ENCODE measurements around the gene PHETA2.

Gene PHETA2

DNA sequence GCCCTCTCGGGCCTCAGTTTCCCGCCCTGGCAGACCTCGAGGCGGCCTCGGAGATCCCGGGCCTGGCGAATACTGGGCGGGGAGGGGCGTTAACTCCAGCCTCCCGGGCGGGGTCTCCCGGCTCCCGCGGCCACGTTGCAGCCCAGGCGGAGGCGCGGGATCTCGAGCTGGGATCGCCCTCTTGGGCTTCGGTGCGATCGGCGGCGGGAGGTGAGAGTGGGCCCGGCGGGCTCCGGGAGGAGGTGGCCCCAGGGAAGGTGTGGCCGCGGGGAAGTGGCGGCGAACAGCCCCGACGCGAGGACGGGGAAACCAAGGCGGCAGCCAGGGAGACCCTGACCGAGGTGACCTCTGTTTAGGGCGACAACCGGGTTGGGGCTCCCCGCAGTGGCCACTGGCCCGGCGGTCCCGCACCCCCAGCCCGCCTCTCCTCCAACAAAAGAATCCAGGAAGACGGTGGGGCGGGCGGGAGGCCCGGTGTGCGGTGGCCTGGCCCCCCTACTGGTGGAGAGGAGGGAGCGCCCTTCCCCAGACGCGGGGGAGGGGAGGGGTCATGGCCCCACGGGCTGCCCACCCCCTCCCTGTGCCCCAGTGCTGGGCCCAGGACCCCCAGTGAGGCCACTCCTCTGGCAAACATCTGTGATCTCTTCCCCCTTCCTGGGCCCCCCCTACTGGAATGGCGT is at the start of gene PHETA2:
Gene PHETA2 (plus strand): TSS at position 117 of the 680 bp plus-strand sequence. CDS start 3,046 bp downstream, outside the sequence.
- no peak for DNase-seq

DNA sequence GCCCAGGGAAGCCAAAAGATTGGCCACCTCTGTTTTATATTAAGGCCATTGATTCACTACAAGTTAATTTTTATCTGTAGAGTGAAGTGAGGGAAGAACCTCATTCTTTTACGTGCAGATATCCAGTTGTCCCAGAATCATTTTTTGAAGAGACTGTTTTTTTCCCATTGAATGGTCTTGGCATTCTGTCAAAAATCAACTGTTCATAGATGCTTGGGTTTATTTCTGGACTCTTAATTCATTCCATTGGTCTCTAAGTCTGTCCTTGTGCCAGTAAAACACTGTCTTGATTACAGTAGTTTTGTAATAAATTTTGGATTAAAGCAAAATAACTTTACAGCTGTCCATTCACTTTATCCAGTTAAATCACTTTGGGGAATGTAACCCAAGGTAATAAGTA is 48.6 kb upstream of the PHETA2 start:
- DNase-seq = no peak

DNA sequence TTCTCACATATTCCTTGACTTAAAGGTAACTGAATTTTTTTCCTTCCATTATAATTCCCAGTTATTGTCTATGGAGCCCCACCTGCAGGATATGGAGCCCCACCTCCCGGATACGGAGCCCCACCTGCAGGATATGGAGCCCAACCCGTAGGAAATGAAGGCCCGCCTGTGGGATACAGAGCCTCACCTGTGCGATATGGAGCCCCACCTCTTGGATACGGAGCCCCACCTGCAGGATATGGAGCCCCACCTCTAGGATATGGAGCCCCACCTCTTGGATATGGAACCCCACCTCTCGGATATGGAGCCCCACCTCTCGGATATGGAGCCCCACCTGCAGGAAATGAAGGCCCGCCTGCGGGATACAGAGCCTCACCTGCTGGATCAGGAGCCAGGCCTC is 47.3 kb upstream of the PHETA2 start:
- DNase-seq = no peak

- DNase-seq = no peak
These were observed 40.5 kb upstream of the PHETA2 start for GRCh38 chr22:42033263-42034181.

DNA sequence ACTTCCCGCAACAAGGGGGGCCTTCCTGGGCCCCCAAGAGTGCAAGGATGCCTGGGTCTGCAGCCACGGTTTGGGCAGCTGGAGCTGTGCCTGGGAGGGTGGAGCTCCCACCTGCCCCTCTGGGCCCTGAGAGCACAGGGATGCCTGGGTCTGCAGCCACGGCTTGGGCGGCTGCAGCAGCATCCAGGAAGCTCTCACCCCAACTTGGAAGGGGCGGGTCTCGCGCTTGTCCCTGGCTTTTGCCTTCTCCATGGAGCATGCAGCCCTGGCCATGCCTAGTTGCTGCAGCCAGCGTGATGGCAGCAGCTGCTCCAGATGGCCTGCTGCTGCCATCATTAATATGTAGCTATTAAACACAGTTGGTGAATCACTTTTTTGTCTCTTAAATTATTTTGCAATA is 38.8 kb upstream of the PHETA2 start:
- DNase-seq = no peak

DNA sequence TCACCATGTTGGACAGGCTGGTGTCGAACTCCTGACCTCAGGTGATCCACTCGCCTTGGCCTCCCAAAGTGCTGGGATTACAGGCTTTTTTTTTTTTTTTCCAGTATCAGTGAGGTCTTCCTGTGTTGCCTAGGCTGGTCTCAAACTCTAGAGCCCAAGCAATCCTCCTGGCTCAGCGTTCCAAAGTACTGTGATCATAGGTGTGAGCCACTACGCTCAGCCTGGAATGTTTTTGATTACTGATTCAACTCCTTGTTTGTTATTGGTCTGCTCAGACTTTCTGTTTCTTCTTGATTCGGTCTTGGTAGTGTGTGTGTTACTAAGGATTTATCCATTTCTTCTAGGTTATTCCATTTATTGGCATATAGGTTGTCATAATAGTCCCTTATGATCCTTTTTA is 34.8 kb upstream of the PHETA2 start:
- no peak for DNase-seq

GRCh38 chr22:42041784-42042183 is 32.3 kb upstream of the PHETA2 start:
- DNase-seq = no peak

- DNase-seq = no peak
These were observed 23.3 kb upstream of the PHETA2 start for GRCh38 chr22:42050641-42051180.

DNA sequence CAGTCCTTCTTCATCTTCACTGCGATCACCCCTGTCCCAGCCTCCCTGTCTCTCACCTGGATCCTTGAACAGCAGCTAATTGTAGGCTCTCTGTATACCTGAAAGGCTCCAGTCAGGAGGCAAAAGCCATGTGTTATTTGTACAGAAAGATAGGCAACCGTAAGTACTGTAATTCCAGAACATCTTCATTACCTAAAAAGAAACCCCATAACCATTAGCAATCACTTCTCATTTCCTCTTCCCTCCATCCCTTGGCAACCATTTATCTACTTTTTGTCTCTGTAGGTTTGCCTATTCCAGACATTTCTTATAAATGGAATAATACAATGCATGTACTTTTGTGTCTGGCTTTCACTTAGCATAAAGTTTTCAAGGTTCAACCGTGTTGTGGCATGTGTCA is 21.3 kb upstream of the PHETA2 start:
- DNase-seq = no peak

DNA sequence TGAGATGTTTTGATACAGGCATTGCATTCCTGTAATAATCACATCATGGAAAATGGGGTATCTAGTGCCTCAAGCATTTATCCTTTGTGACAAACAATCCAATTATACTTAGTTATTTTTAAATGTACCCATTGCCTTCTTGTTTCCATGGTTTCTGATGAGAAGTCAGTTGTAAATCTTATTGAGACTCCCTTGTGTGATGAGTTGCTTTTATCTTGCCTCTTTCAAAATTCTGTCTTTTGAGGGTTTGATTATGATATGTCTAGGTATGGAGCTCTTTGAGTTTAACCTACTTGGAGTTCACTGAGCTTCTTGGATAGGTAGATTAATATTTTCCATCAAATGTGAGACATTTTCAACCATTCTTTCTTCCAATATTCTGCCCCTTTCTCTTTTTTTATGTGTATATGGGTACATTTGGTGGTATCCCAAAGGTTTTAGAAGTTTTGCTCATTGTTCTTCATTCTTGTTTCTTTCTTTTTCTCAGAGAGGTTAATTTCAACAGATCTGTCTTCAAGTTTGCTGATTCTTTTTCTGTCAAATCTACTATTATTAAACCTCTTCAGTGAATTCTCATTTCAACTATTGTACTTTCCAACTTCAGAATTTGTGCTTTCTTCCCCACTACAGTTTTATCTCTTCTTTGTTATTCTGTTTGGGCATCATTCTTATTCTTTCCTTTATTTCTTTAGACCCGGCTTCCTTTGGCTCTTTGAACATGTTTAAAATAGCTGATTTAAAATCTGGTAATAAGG is 17.1 kb upstream of the PHETA2 start:
- no peak for DNase-seq

DNA sequence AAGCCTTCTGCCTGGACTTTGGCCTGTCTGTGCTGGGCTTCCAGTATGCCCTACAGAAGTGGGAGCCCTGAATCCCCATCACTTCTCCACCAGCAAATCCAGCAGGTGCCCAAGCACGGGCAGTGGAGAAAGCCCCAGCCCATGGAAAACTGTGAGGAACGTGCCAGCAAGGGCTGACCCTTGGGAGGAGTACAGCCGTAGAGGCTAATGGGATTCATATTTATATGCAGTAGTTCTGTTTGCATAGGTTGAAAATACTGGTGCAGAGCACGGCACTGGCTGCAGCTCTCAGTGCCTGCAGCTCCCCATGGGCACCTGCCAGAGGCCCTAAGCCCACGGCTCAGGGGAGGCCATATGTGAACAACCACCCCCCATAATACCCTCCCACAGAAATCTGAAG is 13.6 kb upstream of the PHETA2 start:
- DNase-seq = no peak

- DNase-seq = no peak
These were observed 13.0 kb upstream of the PHETA2 start for GRCh38 chr22:42061041-42061440.

DNA sequence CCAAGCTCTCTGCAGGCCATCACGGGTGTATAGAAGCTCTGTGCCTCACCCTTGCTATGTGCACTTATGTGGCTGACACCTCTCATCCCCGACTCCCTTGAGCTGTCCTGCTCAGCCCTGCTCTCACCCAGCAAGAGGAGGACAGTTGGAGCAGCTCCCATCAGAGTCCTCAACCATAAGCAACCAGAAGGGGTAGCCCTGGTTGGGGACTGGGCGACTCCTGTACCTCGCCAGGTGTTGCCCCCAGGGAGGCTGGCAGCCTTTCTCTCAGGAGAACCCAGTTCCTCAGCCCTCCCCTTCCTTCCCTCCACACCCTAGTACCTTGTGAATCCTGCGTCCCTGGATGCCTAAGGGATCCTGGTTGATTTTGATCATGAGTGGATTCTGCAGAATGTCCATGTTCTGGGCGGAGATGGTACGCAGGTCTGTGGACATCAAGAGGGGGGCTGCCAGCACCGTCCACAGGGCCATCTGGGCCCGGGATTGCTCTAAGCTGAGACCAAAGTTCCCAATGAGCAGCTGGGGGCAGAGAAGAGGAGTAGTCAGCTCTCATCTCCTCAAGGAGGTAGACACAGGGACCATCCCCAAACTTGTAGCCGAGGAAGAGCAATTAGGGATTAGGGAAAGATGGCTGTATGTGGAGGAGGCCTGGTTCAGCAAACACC is 11.4 kb upstream of the PHETA2 start:
- DNase-seq = no peak

- no peak for DNase-seq
These were observed 9.4 kb upstream of the PHETA2 start for GRCh38 chr22:42064629-42065028.

DNA sequence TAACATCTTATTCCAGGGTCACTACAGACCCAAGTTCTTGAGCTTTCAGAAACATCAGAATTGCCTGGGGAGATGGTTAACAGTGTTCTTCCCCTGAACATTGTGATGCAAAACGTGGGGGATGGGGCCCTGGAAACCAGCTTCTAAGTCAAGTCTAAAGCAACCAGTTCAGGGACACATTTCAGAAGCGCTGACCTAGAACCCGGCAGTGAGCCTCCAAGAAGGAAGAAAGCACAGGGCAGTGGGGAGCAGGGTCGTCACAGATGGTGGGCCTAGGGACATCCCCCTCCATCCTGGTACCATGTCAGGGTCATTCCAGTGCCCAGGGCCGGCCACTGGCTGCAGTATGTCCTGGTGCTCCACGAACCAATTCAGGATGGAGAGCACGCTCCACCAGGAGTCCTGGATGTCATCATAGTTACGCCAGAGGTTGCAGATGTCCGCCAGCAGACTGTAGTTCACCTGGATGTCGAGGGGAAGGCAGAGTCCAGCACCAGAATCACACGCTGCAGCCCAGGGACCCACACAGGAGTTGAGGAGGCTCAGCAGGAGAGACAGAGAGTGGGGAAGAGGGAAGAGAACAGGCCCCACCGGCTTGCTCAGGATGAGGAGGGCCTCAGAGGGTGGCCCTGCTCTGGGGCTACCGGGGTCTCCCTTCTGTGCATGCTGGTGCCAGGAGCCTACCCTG is 8.5 kb upstream of the PHETA2 start:
- no peak for DNase-seq

GRCh38 chr22:42066126-42066761 is 7.8 kb upstream of the PHETA2 start:
- no peak for DNase-seq

GRCh38 chr22:42066937-42067336 is 7.1 kb upstream of the PHETA2 start:
- no peak for DNase-seq

DNA sequence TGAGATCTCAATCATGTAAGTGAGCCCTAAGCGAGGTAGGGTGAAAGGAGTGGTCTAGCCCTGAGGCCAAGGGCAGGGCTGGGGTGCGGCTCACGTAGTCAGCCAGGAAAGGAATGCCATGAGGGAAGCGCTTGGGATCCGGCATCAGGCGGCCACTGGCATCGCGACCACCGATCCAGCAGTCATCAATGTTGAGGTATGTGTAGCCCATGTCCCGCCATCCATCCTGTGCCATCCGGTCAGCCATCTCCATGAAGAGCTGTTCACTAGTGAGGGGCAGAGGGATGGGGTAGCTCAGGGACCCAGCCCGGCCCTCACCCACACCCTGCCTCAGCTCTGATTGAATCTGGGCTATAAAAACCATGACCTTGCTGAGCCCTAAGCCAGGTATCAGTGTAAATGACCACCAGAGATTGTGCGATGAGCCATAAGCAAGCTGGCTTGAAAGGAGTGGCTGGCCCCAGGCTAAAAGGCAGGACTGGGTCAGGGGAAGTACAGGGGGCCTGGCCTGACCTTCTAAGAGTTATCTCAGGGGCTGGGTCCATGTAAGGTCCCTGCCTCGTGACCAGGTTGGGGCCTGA is 6.3 kb upstream of the PHETA2 start:
- DNase-seq = no peak

DNA sequence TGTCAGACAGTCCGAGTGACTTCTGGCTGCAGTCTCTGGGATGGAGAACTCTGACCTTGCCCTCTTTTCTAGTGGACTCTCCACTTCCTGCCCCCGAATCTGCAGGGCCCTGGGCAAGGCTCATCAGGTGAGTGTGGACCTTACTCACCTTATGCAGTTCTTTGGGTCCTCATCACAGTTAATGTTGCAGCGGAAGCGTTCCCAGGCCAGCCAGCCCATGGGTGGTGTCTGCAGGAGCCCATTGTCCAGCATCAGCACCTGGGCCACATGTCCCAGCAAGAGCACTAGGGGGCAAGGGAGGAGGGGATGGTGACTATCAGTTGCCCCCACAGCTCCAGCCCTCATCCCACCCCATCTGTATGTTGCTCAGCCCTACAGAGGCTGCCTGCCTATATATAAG is 5.8 kb upstream of the PHETA2 start:
- no peak for DNase-seq

DNA sequence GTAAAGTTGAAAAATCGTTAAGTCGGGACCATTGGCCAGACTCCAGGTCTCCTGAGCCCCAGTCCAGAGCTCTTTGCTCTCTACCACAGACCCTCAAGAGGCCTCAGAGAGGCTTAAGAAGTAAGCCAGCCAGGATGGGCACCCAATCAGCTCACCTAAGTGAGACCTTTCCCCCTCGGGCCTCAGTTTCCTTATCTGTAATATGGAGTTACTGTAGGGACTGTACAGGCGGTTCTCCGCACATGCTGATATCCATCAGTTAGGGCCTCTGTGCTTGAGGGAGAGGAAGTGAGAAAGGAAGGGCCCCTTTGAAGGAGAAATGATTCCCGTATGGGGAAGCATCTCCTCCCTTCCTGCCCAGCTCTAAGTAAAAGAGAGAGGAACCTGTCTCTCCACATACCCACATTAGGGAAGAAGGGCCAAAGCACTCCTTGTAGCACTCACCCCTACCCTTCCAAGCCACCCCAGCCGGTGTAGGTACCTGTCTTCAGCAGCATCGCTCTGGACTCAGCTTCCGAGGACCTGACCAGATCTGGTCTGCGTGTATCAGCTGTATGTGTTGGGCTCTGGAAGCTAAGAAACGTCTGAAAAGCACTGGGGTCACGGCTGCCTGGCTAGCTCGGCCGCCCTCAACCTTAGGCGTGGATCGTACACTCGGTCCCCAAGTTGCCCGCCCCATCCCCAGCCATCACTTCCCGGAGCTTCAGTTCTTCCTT is 4.1 kb upstream of the PHETA2 start:
- DNase-seq = no peak

Measured in NCI-H510A (cell line).